ENCODE data around the gene KCNG2. TPM values are rescaled to one million over a fixed set of nuclear protein-coding genes. Genes with fewer than 3 reads are reported as not detected.

Gene KCNG2
- total and polyA plus RNA-seq, 2 experiments from 2014 or later = not detected

DNA sequence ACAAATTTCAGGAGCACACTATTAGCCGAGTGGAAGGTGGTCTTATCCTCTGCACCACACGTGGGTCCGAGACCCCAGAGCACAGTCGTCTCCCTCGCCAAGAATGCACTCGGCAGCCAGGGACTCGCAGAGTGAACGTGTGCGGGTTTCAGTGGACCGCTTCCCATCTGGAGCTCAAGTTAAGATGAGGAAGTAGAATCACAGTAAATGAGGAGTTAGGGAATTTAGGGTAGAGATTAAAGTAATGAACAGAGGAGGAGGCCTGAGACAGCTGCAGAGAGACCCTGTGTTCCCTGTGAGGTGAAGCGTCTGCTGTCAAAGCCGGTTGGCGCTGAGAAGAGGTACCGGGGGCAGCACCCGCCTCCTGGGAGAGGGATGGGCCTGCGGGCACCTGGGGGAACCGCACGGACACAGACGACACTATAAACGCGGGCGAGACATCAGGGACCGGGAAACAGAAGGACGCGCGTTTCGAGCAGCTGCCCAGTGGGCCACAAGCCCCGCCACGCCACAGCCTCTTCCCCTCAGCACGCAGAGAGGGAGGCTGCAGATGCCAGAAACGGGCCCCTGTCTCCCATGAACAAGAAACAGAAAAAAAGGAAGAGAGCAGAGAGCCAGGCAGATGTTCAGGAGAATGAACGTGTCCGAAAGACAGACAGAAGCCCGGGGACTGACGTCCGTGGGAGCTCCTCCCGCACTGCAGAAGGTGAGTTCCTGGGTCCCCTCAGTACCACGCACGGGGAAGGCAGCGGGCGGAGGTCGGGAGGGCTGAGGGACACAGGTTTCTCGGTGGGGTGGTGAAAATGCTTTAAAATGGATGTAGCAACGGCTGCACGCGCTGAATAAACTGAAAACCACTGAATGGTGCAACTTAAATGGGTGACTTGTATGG is 5.4 kb upstream of the KCNG2 start:
- WGBS (ENCODE audit: low lambda C conversion rate, missing lambda C conversion rate) = 92% methylated on average over 45 of the region's 46 CpGs
- Histone ChIP-seq H3K79me2 (no peaks in the 10 kb centered on the region), H2AFZ (no peak overlapping the region), H3K27ac (peak overlapping the region; percentile 28), H3K27me3 (peaks cover 35% of the 10 kb centered on the region), H3K4me2 (peak overlapping the region; percentile 38), H3K4me3 (no peak overlapping the region), H3K36me3 (replicated peaks; ENCODE audit: insufficient read depth, low read depth) (no peaks in the 10 kb centered on the region), H4K20me1 (ENCODE audit: insufficient read depth, poor library complexity, severe bottlenecking) (no peaks in the 10 kb centered on the region), H3K9me2 (replicated peaks; ENCODE audit: insufficient read depth) (no peaks in the 10 kb centered on the region), H3K9me3 (ENCODE audit: low read depth) (no peaks in the 10 kb centered on the region), H3K4me1 (ENCODE audit: insufficient read depth) (no peaks in the 10 kb centered on the region)
- TF ChIP-seq, protein P1, sequence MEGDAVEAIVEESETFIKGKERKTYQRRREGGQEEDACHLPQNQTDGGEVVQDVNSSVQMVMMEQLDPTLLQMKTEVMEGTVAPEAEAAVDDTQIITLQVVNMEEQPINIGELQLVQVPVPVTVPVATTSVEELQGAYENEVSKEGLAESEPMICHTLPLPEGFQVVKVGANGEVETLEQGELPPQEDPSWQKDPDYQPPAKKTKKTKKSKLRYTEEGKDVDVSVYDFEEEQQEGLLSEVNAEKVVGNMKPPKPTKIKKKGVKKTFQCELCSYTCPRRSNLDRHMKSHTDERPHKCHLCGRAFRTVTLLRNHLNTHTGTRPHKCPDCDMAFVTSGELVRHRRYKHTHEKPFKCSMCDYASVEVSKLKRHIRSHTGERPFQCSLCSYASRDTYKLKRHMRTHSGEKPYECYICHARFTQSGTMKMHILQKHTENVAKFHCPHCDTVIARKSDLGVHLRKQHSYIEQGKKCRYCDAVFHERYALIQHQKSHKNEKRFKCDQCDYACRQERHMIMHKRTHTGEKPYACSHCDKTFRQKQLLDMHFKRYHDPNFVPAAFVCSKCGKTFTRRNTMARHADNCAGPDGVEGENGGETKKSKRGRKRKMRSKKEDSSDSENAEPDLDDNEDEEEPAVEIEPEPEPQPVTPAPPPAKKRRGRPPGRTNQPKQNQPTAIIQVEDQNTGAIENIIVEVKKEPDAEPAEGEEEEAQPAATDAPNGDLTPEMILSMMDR (IDR thresholded peaks at IDR 0.05; ENCODE audit: poor library complexity) = no peak
- TF ChIP-seq EZH2phosphoT487 (IDR thresholded peaks at IDR 0.05; ENCODE audit: low read depth, severe bottlenecking, unreplicated experiment) (no peak), EZH2 (IDR thresholded peaks at IDR 0.05; ENCODE audit: borderline replicate concordance) (no peak)
- no peak for DNase-seq (ENCODE audit: low spot score)

DNA sequence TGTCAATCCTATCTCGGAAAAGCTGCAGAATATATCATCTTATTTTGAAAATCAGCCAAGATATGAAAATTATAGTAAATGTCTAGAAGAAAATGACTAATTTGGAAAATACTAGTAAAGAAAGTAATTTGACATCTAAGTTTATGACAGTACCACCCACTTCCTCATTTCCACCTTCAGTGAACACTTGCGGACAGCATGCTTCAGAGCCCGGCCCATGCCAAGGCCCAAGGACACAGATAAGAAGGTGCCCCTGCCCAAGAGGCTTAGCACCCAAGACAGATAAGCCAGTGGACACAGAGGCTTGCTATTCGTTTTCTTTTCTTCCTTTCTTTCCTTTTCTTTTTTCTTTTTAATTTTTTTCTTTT is 4.8 kb upstream of the KCNG2 start:
- no peaks in the 10 kb centered on the region for H3K36me3 ChIP-seq (replicated peaks; ENCODE audit: insufficient read depth, low read depth)
- no peaks in the 10 kb centered on the region for H3K9me2 ChIP-seq (replicated peaks; ENCODE audit: insufficient read depth)
- H2AFZ ChIP-seq = no peak overlapping the region
- peaks cover 32% of the 10 kb centered on the region for H3K27me3 ChIP-seq
- no peak for DNase-seq (ENCODE audit: low spot score)
- no peaks in the 10 kb centered on the region for H3K9me3 ChIP-seq (ENCODE audit: low read depth)
- no peak overlapping the region for H3K4me2 ChIP-seq
- no peaks in the 10 kb centered on the region for H3K79me2 ChIP-seq
- TF ChIP-seq EZH2phosphoT487 (IDR thresholded peaks at IDR 0.05; ENCODE audit: low read depth, severe bottlenecking, unreplicated experiment) = no peak
- no peak for TF ChIP-seq EZH2 (IDR thresholded peaks at IDR 0.05; ENCODE audit: borderline replicate concordance)
- TF ChIP-seq, protein P1 (IDR thresholded peaks at IDR 0.05; ENCODE audit: poor library complexity) = no peak
- 90% methylated on average over 4 of the region's 4 CpGs for WGBS (ENCODE audit: low lambda C conversion rate, missing lambda C conversion rate)
- H4K20me1 ChIP-seq (ENCODE audit: insufficient read depth, poor library complexity, severe bottlenecking) = no peaks in the 10 kb centered on the region
- no peaks in the 10 kb centered on the region for H3K4me1 ChIP-seq (ENCODE audit: insufficient read depth)
- H3K27ac ChIP-seq = no peak overlapping the region
- no peak overlapping the region for H3K4me3 ChIP-seq

DNA sequence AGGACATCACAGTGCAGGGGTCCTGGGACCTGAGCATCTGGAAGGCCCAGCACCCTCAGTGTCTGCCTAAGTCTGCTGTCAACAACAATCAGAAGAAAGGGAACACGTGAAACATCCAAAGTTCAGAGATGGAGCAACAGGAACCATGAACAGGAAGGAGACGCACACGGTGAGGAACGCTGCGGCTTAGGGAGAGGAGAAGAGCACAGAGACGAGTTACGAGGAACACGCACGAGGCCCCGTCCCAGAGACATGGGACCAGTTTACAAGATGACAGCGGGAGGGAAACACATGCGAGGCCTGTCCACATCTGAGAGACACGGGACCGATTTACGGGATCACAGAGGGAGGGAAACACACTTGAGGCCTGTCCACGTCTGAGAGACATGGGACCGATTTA is 2.9 kb upstream of the KCNG2 start:
- TF ChIP-seq, protein P1 (IDR thresholded peaks at IDR 0.05; ENCODE audit: poor library complexity) = no peak
- TF ChIP-seq EZH2 (IDR thresholded peaks at IDR 0.05; ENCODE audit: borderline replicate concordance) (no peak), EZH2phosphoT487 (IDR thresholded peaks at IDR 0.05; ENCODE audit: low read depth, severe bottlenecking, unreplicated experiment) (no peak)
- H3K27ac ChIP-seq = no peak overlapping the region
- H3K36me3 ChIP-seq (replicated peaks; ENCODE audit: insufficient read depth, low read depth) = no peaks in the 10 kb centered on the region
- H2AFZ ChIP-seq = no peak overlapping the region
- 97% methylated on average over 15 of the region's 17 CpGs for WGBS (ENCODE audit: low lambda C conversion rate, missing lambda C conversion rate)
- no peaks in the 10 kb centered on the region for H3K9me2 ChIP-seq (replicated peaks; ENCODE audit: insufficient read depth)
- no peak overlapping the region for H3K4me3 ChIP-seq
- H3K27me3 ChIP-seq = peaks cover 38% of the 10 kb centered on the region
- no peak for DNase-seq (ENCODE audit: low spot score)
- H3K4me2 ChIP-seq = no peak overlapping the region
- H3K9me3 ChIP-seq (ENCODE audit: low read depth) = no peaks in the 10 kb centered on the region
- no peaks in the 10 kb centered on the region for H4K20me1 ChIP-seq (ENCODE audit: insufficient read depth, poor library complexity, severe bottlenecking)
- H3K4me1 ChIP-seq (ENCODE audit: insufficient read depth) = peaks cover 9% of the 10 kb centered on the region
- no peaks in the 10 kb centered on the region for H3K79me2 ChIP-seq
